Hepatocyte (in vitro differentiated cells): ENCODE measurements around the gene CHST11. TPM values are rescaled to one million over a fixed set of nuclear protein-coding genes. Genes with fewer than 3 reads are reported as not detected.

ENCODE experiments used
- DNase-seq: peaks from one replicate; pipeline ENCODE4 v3.0.0-alpha.2; 2016; ENCODE audit warnings: low spot score
- H2AFZ ChIP-seq: fragments of 200-600 bp; sonication (generic); 2 replicates; pipeline ENCODE4 v1.6.0; 2016; ENCODE audit warnings: antibody characterized with exemption, mild to moderate bottlenecking
- H3K27ac ChIP-seq: fragments of 200-600 bp; sonication (generic); 2 replicates; pipeline ENCODE4 v1.5.1; 2016; ENCODE audit warnings: mild to moderate bottlenecking
- H3K27me3 ChIP-seq: fragments of 200-600 bp; sonication (generic); 2 replicates; pipeline ENCODE4 v1.6.1; 2016
- H3K36me3 ChIP-seq: fragments of 200-600 bp; sonication (generic); replicated peaks from 2 replicates; pipeline ENCODE4 v1.5.1; 2016; ENCODE audit warnings: low read depth; ENCODE audit not compliant: insufficient read depth
- H3K4me1 ChIP-seq: fragments of 200-600 bp; sonication (generic); 2 replicates; pipeline ENCODE4 v1.5.1; 2016; ENCODE audit warnings: mild to moderate bottlenecking, moderate library complexity; ENCODE audit not compliant: insufficient read depth
- H3K4me2 ChIP-seq: fragments of 200-600 bp; sonication (generic); 2 replicates; pipeline ENCODE4 v1.6.0; 2016
- H3K4me3 ChIP-seq: fragments of 200-600 bp; sonication (generic); 2 replicates; pipeline ENCODE4 v1.5.1; 2016; ENCODE audit warnings: mild to moderate bottlenecking
- H3K79me2 ChIP-seq: fragments of 200-600 bp; sonication (generic); 2 replicates; pipeline ENCODE4 v1.6.0; 2017; ENCODE audit warnings: mild to moderate bottlenecking
- H3K9me2 ChIP-seq: fragments of 200-600 bp; sonication (generic); replicated peaks from 2 replicates; pipeline ENCODE4 v1.6.0; 2017; ENCODE audit warnings: mild to moderate bottlenecking; ENCODE audit not compliant: insufficient read depth
- H3K9me3 ChIP-seq: fragments of 200-600 bp; sonication (generic); 2 replicates; pipeline ENCODE4 v1.5.1; 2016; ENCODE audit warnings: low read depth, mild to moderate bottlenecking
- H4K20me1 ChIP-seq: fragments of 200-600 bp; sonication (generic); 2 replicates; pipeline ENCODE4 v1.6.0; 2016; ENCODE audit warnings: mild to moderate bottlenecking; ENCODE audit not compliant: insufficient read depth, poor library complexity, severe bottlenecking
- CTCF ChIP-seq: fragments of 200-600 bp; sonication (generic); IDR thresholded peaks from 2 replicates; pipeline ENCODE4 v1.5.1; 2016; ENCODE audit warnings: antibody characterized with exemption, mild to moderate bottlenecking; ENCODE audit not compliant: poor library complexity
- EZH2 ChIP-seq: fragments of 200-600 bp; sonication (generic); IDR thresholded peaks from 2 replicates; pipeline ENCODE4 v1.6.1; 2016; ENCODE audit warnings: antibody characterized with exemption, mild to moderate bottlenecking, borderline replicate concordance
- EZH2phosphoT487 ChIP-seq: fragments of 200-600 bp; sonication (generic); IDR thresholded peaks from one replicate; pipeline ENCODE4 v1.6.1; 2018; ENCODE audit warnings: antibody characterized with exemption, mild to moderate bottlenecking, low read depth, moderate library complexity; ENCODE audit not compliant: unreplicated experiment, severe bottlenecking
- WGBS: methylation state at CpG from one replicate; pipeline ENCODE4 v1.1.6; 2016; ENCODE audit warnings: low lambda C conversion rate; ENCODE audit errors: missing lambda C conversion rate; 5-methylcytosine and 5-hydroxymethylcytosine counted together
- polyA plus RNA-seq: library from polyadenylated mRNA; unstranded; fragments of >200 nt; fragmentation: Nextera tagmentation; extraction: Ambion mirVana; gene quantifications from 2 replicates; pipeline ENCODE4 v1.2.1, GENCODE V29; 2016
- total RNA-seq: library from RNA; depleted of rRNA; stranded (reverse); fragments of >200 nt; gene quantifications from 2 replicates; pipeline ENCODE4 v1.2.3, GENCODE V29; 2014

Gene CHST11
- total and polyA plus RNA-seq, 2 experiments from 2014 or later = 5.2 to 8.9 TPM

- Histone ChIP-seq H2AFZ (no peak overlapping the region), H3K27me3 (no peaks in the 10 kb centered on the region), H3K9me3 (no peaks in the 10 kb centered on the region), H3K4me1 (peaks cover 8% of the 10 kb centered on the region), H3K79me2 (no peaks in the 10 kb centered on the region), H3K4me2 (no peak overlapping the region), H3K9me2 (no peaks in the 10 kb centered on the region), H4K20me1 (no peaks in the 10 kb centered on the region), H3K36me3 (no peaks in the 10 kb centered on the region), H3K27ac (no peak overlapping the region), H3K4me3 (no peak overlapping the region)
- no peak for TF ChIP-seq EZH2phosphoT487
- no peak for TF ChIP-seq EZH2
- WGBS = 75% methylated on average over 3 of the region's 3 CpGs
- DNase-seq = no peak
These were observed 229.4 kb downstream of the CHST11 start for GRCh38 chr12:104686196-104686595.

GRCh38 chr12:104687823-104688573 lies 231.2 kb downstream of the CHST11 start:
- WGBS = 96% methylated on average over 11 of the region's 11 CpGs
- no peak overlapping the region for H2AFZ ChIP-seq
- H3K27me3 ChIP-seq = no peaks in the 10 kb centered on the region
- H3K27ac ChIP-seq = no peak overlapping the region
- H3K4me1 ChIP-seq = peaks cover 8% of the 10 kb centered on the region
- DNase-seq = no peak
- no peaks in the 10 kb centered on the region for H3K9me3 ChIP-seq
- no peaks in the 10 kb centered on the region for H3K79me2 ChIP-seq
- H3K36me3 ChIP-seq = no peaks in the 10 kb centered on the region
- H4K20me1 ChIP-seq = no peaks in the 10 kb centered on the region
- no peak overlapping the region for H3K4me3 ChIP-seq
- no peak overlapping the region for H3K4me2 ChIP-seq
- no peak for TF ChIP-seq EZH2
- TF ChIP-seq CTCF = no peak
- TF ChIP-seq EZH2phosphoT487 = no peak
- no peaks in the 10 kb centered on the region for H3K9me2 ChIP-seq

- no peak overlapping the region for H3K4me3 ChIP-seq
- H2AFZ ChIP-seq = no peak overlapping the region
- H3K9me3 ChIP-seq = no peaks in the 10 kb centered on the region
- no peaks in the 10 kb centered on the region for H3K79me2 ChIP-seq
- no peaks in the 10 kb centered on the region for H4K20me1 ChIP-seq
- TF ChIP-seq CTCF (no peak), EZH2 (no peak), EZH2phosphoT487 (no peak)
- H3K4me2 ChIP-seq = no peak overlapping the region
- no peak overlapping the region for H3K27ac ChIP-seq
- 96% methylated on average over 4 of the region's 4 CpGs for WGBS
- no peaks in the 10 kb centered on the region for H3K27me3 ChIP-seq
- H3K4me1 ChIP-seq = peaks cover 6% of the 10 kb centered on the region
- DNase-seq = no peak
- no peaks in the 10 kb centered on the region for H3K9me2 ChIP-seq
- H3K36me3 ChIP-seq = no peaks in the 10 kb centered on the region
These were observed 232.9 kb downstream of the CHST11 start for GRCh38 chr12:104689635-104690034.

GRCh38 chr12:104691721-104692556 lies 235.2 kb downstream of the CHST11 start:
- Histone ChIP-seq H3K4me3 (no peak overlapping the region), H3K27ac (no peak overlapping the region), H3K9me3 (no peaks in the 10 kb centered on the region), H3K4me2 (no peak overlapping the region), H3K79me2 (no peaks in the 10 kb centered on the region), H3K36me3 (no peaks in the 10 kb centered on the region), H3K9me2 (no peaks in the 10 kb centered on the region), H4K20me1 (no peaks in the 10 kb centered on the region), H2AFZ (no peak overlapping the region), H3K27me3 (no peaks in the 10 kb centered on the region), H3K4me1 (no peaks in the 10 kb centered on the region)
- TF ChIP-seq CTCF = no peak
- no peak for TF ChIP-seq EZH2
- no peak for TF ChIP-seq EZH2phosphoT487
- WGBS = 97% methylated on average over 19 of the region's 19 CpGs
- DNase-seq = no peak
